NK-92 treated with Interleukin-12 subunit alpha and Interleukin-12 subunit beta, amount 100 ng/mL, for 24 hours (cell line): Measurements from ENCODE around the gene MYH7B.

Experiments
- DNase-seq: peaks from one replicate; lab custom pipeline; 2025; lab: John Stamatoyannopoulos, UW

The MYH7B gene

GRCh38 chr20:34955231-34956040, at the start of gene MYH7B, which contains the start of gene GSS:
Gene MYH7B, plus strand, starts transcription at chr20:34955868. Its CDS starts 22,138 bp downstream, at chr20:34978006.
Gene GSS, minus strand, starts transcription at chr20:34955806. Its CDS starts 3,954 bp downstream, at chr20:34951852.
- DNase-seq = peak; percentile 95

GRCh38 chr20:34907616-34908469, 47.8 kb upstream of the MYH7B start:
- DNase-seq = no peak

DNA sequence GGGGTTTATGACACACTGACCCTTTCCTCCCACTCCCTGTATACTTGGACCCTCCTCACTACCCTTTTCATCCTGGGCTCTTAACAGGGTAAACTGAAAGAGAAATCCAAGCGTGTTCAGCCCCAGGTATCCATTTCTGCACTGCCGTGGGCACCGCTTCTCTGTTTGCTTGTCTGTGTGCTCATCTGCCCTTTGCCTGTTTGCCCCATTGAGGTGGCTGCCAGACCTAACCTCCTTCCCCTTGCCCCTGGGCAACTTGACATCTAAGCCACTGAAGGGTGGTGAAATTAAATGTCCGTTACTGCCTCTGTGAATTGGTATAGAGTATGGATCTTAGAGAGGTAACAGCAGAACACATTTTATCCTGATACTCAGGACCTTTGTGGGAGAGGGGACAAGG, 40.5 kb upstream of the MYH7B start:
- no peak for DNase-seq

GRCh38 chr20:34915749-34916455, 39.8 kb upstream of the MYH7B start:
- no peak for DNase-seq

DNA sequence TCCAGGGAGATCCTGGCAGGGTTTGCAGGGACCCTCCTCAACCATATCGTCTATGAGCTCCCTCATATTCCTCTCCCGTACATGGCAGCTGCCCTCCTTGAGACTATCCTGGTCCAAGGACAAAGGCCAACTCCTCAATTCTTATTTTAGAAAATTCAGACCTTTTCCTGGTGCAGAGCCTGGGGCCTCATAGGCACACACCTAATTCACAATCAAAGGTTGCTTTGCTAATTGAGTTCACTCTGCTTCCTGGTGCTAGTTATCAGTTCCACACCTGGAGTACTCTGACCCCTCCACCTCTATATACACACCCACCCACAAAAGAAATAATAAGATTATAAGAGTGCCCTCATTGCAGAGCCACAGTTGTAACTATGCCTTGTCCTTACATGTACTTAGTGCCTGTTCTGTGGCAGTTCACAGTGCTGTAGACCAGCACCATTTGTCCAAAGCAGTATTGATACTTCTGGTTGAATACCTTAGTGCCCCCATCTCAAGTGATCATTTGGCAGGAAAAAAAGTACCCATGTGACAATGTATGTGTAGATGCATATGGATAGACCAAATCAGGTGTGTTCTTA, 38.8 kb upstream of the MYH7B start:
- DNase-seq = no peak

DNA sequence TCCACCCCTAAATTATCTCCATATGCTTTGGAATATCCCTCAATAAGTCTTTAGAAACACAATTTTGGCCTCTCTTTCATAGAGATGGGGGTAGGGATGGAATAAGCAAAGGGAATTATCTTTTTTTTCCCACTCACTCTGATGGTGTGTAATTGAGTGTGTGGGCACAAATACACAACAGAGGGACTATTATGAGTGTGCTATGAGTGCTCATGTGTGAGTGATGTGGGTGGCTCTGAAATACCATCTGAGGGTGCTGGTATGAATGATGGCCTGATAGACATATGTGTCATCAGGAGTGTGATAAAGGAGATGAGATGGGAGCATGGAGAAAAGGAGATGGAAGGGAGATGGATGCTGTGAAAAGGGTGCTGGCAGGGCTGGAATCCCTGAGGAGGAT, 35.6 kb upstream of the MYH7B start:
- no peak for DNase-seq

GRCh38 chr20:34921436-34921835, 34.2 kb upstream of the MYH7B start:
- DNase-seq = no peak

DNA sequence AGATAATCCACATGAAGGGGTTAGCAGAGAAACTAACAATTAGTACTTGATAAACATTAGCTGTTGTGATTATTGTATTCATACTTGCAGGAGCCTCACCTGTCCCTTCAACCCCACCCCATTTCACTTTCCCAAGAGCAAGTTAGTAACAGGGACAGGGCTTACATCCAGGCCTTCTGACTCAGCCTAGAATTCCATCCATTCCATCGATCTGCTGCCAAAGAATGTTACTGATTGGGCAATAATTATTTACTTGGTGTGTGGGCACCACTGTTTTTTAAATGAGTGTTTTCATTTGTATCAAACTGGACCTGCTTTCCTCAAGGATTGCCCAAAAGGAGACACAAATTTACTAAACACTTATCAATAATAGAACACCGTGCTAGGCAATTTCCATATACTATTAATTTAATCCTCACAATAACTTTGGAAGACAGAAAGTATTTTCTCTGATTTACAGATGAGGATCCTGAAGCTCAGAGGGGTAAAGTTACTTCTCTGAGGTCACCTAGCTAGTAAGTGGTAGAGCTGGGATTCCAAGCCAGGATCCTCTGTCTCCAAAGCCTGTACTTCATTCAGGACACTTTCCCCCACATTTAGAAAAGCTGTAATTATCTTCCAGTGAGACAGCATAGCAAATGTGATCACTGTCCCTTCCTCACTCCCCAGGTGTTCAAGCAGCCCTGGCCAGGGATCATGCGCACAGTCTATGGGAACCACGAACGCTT, 32.9 kb upstream of the MYH7B start:
- DNase-seq = no peak

DNA sequence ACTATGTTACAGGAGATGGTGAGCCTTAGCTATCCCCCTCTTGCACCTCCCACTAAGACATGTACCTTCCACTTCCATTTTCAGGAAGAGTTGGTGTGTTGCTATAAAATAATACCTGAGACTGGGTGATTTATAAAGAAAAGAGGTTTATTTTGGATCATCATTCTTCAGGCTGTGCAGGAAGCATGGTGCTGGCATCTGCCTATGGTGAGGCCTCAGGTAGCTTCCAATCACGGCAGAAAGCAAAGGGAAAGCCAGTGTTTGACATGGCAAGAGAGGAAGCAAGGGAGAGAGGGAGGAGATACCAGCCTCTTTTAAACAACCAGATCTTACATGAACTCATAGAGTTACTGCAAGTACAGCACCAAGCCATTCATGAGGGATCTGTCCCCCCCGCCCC, 32.3 kb upstream of the MYH7B start:
- DNase-seq = no peak

DNA sequence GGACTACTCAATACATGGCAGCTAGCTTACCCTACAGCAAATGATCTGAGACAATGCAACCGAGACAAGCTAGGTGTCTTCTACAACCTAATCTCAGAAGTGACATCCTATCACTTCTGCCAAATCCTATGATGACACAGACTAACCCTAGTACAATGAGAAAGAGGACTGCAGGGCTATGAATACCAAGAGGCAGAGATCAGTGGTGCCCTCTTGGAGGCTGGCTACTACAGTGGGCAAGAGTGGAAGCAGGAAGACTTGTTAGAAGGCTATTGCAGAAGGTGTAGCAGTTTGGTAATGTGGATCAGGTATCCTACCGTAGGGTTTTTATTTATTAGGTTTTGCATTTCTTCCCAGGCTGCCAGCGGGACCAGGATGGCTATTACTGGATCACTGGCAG, 30.3 kb upstream of the MYH7B start:
- no peak for DNase-seq

DNA sequence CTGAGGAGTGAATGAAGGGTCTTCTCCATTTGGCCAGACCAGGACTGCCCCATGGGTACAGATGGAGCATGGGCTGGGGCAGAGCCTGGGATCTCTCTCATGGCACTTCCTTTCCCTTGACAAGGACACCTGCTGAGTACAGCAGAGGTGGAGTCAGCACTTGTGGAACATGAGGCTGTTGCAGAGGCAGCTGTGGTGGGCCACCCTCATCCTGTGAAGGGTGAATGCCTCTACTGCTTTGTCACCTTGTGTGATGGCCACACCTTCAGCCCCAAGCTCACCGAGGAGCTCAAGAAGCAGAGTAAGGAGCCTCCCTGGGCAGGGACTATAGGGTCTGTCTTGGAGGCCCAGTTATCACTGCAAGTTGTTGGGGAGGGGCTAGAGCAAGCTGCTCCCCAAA, 29.7 kb upstream of the MYH7B start:
- DNase-seq = no peak

DNA sequence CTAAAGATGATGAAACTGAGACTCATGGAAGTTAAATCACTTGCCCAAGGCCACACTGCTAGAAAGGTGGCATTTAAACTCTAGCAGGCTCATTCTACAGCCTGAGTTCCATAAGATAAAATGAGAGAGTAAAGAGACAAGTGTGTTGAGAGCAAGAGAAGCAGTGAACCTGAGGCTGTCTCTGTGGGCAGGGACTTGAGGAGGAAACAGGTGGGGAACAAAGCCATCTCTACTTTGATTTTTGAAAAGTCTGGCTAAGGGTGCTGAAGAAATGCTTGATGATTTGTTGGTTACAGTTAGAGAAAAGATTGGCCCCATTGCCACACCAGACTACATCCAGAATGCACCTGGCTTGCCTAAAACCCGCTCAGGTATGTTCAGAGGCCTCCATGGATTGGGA, 29.1 kb upstream of the MYH7B start:
- no peak for DNase-seq

GRCh38 chr20:34927736-34928135, 27.9 kb upstream of the MYH7B start:
- DNase-seq = no peak

- DNase-seq = no peak
Measured at GRCh38 chr20:34928411-34928810, 27.3 kb upstream of the MYH7B start.

DNA sequence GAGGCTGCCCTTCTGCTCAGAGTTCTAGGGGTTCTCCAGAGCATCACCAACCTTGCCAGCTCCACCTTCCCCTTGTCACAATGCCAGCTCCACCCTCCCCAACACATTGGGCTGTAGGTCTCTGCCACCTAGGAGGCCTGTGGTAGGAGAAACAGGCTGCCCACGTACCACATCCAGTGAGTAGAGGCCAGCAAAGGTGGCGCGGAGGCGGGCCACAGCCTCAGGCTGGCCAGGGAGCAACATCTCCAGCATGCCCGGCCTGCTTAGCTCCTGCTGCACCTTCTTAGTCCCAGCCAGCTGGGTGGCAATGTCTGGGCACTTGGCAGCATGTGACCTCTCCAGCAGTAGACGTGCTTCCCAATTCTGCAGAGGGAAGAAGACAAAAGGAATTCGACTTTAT, 23.9 kb upstream of the MYH7B start:
- no peak for DNase-seq

DNA sequence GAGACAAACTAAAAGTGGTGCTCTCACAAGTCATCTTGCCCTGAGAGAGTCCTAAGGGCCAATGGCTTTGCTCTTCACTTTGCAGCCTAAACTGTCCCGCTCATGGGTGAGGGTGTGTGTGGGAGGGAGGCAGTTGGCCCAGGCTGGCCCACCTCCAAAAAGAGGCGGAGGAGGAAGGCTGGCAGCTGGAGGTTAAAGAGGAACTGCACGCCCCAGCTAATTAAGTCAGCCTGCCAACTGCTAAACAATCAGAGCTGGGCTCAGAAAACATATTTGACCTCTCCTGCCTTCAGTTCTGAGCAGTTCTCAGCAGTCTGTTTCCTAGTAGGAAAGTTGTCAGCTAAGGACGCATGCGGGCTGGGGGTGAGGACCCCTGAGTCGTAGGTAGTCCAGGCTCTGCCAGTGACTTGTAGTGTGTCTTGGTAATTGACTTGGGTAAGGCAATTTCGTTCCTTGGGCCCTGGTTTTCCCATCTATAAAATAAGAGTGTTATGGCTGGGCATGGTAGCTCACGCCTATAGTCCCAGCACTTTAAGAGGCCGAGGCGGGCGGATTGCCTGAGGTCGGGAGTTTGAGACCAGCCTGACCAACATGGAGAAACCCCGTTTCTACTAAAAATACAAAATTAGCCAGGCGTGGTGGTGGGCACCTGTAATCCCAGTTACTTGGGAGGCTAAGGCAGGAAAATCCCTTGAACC, 17.1 kb upstream of the MYH7B start:
- DNase-seq = no peak

GRCh38 chr20:34940081-34940481, 15.6 kb upstream of the MYH7B start:
- DNase-seq = no peak

DNA sequence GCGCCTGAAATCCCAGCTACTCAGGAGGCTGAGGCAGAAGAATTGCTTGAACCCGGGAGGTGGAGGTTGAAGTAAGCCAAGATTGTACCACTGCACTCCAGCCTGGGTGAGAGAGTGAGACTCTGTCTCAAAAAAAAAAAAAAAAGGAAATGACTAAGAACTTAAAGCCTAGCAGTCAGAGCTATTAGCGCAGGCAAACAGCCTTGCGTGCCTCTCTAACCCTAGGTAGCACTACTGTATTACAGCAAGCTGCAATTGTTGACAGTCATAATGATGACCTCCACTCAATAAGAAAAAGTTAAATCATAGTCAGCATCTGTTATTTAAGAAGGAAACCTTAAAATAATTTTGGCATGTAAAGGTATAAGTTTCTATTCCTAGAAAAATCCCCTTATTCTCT, 14.4 kb upstream of the MYH7B start:
- no peak for DNase-seq

- DNase-seq = no peak
Measured at GRCh38 chr20:34942301-34942700, 13.4 kb upstream of the MYH7B start.

GRCh38 chr20:34943808-34944567, 11.7 kb upstream of the MYH7B start:
- DNase-seq = no peak
